Posterior vena cava (tissue), 2 donors: ENCODE measurements around the gene XRCC4. TPM values are rescaled to one million over a fixed set of nuclear protein-coding genes. Genes with fewer than 3 reads are reported as not detected.

Experiments
- DNase-seq: peaks from one replicate; pipeline ENCODE4 v3.0.0-alpha.2; 2020; ENCODE audit warnings: low spot score
- intact Hi-C, 2 donors: fragments of 100-400 bp; cut with DNase I; formaldehyde crosslinking; loops; one replicate each; pipeline versions ENCODE4 v1.14.1 to v1.14.2; 2022 to 2023
- long read RNA-seq, 2 donors: library from polyadenylated mRNA; unstranded; transcript quantifications; one replicate each; pipeline ENCODE4 v2.0.0, GENCODE V29; 2020 to 2021
- total RNA-seq, 2 donors: library from RNA; stranded (reverse); fragmentation: NEBNext Ultra II Directional; extraction: Animal tissue kit (Norgen Biotek cat#: 25700); gene quantifications; one replicate each; pipeline ENCODE4 v1.2.1, GENCODE V29; 2021
- donor health status: DM: yes; HTN: yes; CAD: no.
- donor health status: DM: yes; HTN: yes; CAD: no.

The XRCC4 gene
- 1 to 10 TPM; 8.4 to 9.1 TPM for total RNA-seq
- long read RNA-seq, donor 1, partial matches to known transcripts, result 1 of 4 reads
- long read RNA-seq, donor 1, other reads (novel, unspliced or antisense), result 1 of 4 reads
- long read RNA-seq, donor 2, transcript XRCC4-202 (8 exons, 1,579 nt), result major isoform, 8 of 10 reads
- long read RNA-seq, donor 2, partial matches to known transcripts, result 0 of 10 reads
- long read RNA-seq, donor 2, other reads (novel, unspliced or antisense), result 2 of 10 reads

GRCh38 chr5:83076742-83077661, at the start of gene XRCC4, which contains the start of gene TMEM167A:
TSS of gene XRCC4 (plus strand) at chr5:83077547. CDS start at chr5:83104920, 27,373 bp downstream.
TSS of gene TMEM167A (minus strand) at chr5:83077394. CDS start at chr5:83077323, 71 bp downstream.
- intact Hi-C loops, result no loop called here

GRCh38 chr5:83029912-83030311, 47.4 kb upstream of the XRCC4 start:
- intact Hi-C loops, result no loop called here
- DNase-seq, result no peak

More at GRCh38 chr5:83076742-83077661, at the start of gene XRCC4, which contains the start of gene TMEM167A:
- DNase-seq, result peak; percentile 99

- DNase-seq, result no peak
- intact Hi-C loops, result no loop called here
Observed at GRCh38 chr5:83031381-83031780, 46.0 kb upstream of the XRCC4 start.

GRCh38 chr5:83034036-83034435, 43.3 kb upstream of the XRCC4 start:
- DNase-seq, result no peak
- intact Hi-C loops, result no loop called here

- intact Hi-C loops, result no loop called here
- DNase-seq, result no peak
Observed at GRCh38 chr5:83034528-83035207, 42.7 kb upstream of the XRCC4 start.

GRCh38 chr5:83035373-83036100, 41.8 kb upstream of the XRCC4 start:
- intact Hi-C loops, result no loop called here

GRCh38 chr5:83036991-83037575, 40.3 kb upstream of the XRCC4 start:
- intact Hi-C loops, result no loop called here
- no peak for DNase-seq

More at GRCh38 chr5:83035373-83036100, 41.8 kb upstream of the XRCC4 start:
- no peak for DNase-seq

GRCh38 chr5:83038924-83039323, 38.4 kb upstream of the XRCC4 start:
- no peak for DNase-seq
- intact Hi-C loops, result no loop called here

- intact Hi-C loops, result no loop called here
- DNase-seq, result no peak
Observed at GRCh38 chr5:83042507-83042906, 34.8 kb upstream of the XRCC4 start.

- DNase-seq, result no peak
- intact Hi-C loops, result no loop called here
Observed at GRCh38 chr5:83044926-83045325, 32.4 kb upstream of the XRCC4 start.

GRCh38 chr5:83048277-83048676, 29.1 kb upstream of the XRCC4 start:
- intact Hi-C loops, result no loop called here
- DNase-seq, result no peak

GRCh38 chr5:83048811-83049210, 28.5 kb upstream of the XRCC4 start:
- intact Hi-C loops, result no loop called here
- DNase-seq, result no peak

- DNase-seq, result no peak
- intact Hi-C loops, result no loop called here
Observed at GRCh38 chr5:83049370-83049885, 27.9 kb upstream of the XRCC4 start.

- intact Hi-C loops, result no loop called here
- DNase-seq, result no peak
Observed at GRCh38 chr5:83050723-83051340, 26.5 kb upstream of the XRCC4 start.

- intact Hi-C loops, result no loop called here
- DNase-seq, result no peak
Observed at GRCh38 chr5:83055166-83055565, 22.2 kb upstream of the XRCC4 start.

GRCh38 chr5:83058726-83059125, 18.6 kb upstream of the XRCC4 start:
- no peak for DNase-seq
- intact Hi-C loops, result no loop called here

- DNase-seq, result no peak
- intact Hi-C loops, result no loop called here
Observed at GRCh38 chr5:83059341-83059740, 18.0 kb upstream of the XRCC4 start.

GRCh38 chr5:83066548-83067110, 10.7 kb upstream of the XRCC4 start:
- intact Hi-C loops, result no loop called here

More at GRCh38 chr5:83066548-83067110, 10.7 kb upstream of the XRCC4 start:
- no peak for DNase-seq
